Type B pancreatic cell (in vitro differentiated cells): ENCODE measurements around the gene SERPINE2. TPM values are rescaled to one million over a fixed set of nuclear protein-coding genes. Genes with fewer than 3 reads are reported as not detected.
A peak's percentile ranks its signal among the peaks of the same experiment; 100 is the strongest.

Experiments used
- DNase-seq: peaks from one replicate; pipeline ENCODE4 v3.0.0; 2021; ENCODE audit warnings: mixed read lengths; ENCODE audit not compliant: unreplicated experiment; ENCODE audit errors: extremely low spot score
- H3K27ac Mint-ChIP-seq: 2 replicates; pipeline ENCODE4 v1.8.0; 2021; ENCODE audit warnings: mild to moderate bottlenecking, mixed read lengths
- H3K27me3 Mint-ChIP-seq: 2 replicates; pipeline ENCODE4 v1.8.0; 2021; ENCODE audit warnings: mixed read lengths
- H3K36me3 Mint-ChIP-seq: 2 replicates; pipeline ENCODE4 v1.8.0; 2021; ENCODE audit warnings: mixed read lengths
- H3K4me1 Mint-ChIP-seq: one replicate; pipeline ENCODE4 v1.8.0; 2021; ENCODE audit warnings: mixed read lengths; ENCODE audit not compliant: unreplicated experiment
- H3K4me3 Mint-ChIP-seq: 2 replicates; pipeline ENCODE4 v1.8.0; 2021; ENCODE audit warnings: mild to moderate bottlenecking, mixed read lengths
- H3K9me3 Mint-ChIP-seq: 2 replicates; pipeline ENCODE4 v1.8.0; 2021; ENCODE audit warnings: mixed read lengths
- total RNA-seq: library from RNA; stranded (reverse); gene quantifications from 2 replicates; pipeline ENCODE4 v1.2.1, GENCODE V29; 2021; ENCODE audit warnings: low replicate concordance
- TF ChIP-seq, protein P1 (sequence below): fragments of 200-600 bp; sonication (generic); conservative IDR thresholded peaks from 2 replicates; pipeline ENCODE4 v1.5.0; 2021; ENCODE audit warnings: antibody characterized with exemption, mild to moderate bottlenecking

Gene SERPINE2
- total RNA-seq, 1 donor from 2014 or later: 37.4 TPM

DNA sequence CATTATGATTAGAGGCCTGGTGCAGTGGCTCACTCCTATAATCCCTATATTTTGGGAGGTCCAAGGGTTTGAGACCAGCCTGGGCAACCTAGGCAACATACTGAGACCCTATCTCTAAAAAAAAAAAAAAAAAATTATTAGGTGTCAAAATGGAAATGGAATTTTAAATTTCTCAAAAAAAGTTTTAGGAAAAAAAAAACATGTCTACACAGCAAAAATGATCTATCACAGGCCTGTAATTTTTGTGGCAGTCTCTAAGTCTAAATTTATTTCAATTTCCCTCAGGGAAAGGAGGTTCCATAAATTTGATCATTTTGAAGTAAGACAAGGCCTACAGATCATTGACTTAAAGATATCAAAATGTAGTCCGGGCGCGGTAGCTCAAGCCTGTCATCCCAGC is 65.5 kb downstream of the SERPINE2 start:
- no peak for DNase-seq
- H3K27me3 Mint-ChIP-seq: no peaks in the 10 kb centered on the region

DNA sequence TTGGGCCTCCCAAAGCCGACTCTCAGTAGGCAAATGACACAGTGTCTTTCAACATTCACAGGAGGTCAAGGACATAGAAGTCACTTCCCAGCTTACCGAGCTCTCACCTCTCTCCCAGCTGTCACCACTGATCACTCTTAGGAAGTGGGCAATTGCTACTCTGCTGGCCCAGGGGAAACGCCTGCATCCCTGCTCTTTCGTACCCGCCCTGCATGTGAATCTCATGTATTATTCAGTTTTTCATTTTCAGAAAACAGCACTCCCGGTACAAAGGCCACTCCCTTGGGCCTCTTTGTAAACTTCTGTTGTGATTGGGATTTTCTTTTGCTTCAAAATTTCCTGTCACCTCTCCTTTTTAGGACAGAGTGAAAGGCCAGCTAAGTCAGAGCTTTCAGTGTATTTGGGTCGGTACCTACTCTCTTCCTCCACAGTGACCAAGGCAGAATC is 66.4 kb downstream of the SERPINE2 start:
- Mint-ChIP-seq H3K9me3 (no peaks in the 10 kb centered on the region), H3K27ac (no peak overlapping the region), H3K4me1 (peaks cover 5% of the 10 kb centered on the region), H3K4me3 (no peak overlapping the region), H3K36me3 (no peaks in the 10 kb centered on the region), H3K27me3 (no peaks in the 10 kb centered on the region)
- no peak for DNase-seq
- TF ChIP-seq, protein P1, sequence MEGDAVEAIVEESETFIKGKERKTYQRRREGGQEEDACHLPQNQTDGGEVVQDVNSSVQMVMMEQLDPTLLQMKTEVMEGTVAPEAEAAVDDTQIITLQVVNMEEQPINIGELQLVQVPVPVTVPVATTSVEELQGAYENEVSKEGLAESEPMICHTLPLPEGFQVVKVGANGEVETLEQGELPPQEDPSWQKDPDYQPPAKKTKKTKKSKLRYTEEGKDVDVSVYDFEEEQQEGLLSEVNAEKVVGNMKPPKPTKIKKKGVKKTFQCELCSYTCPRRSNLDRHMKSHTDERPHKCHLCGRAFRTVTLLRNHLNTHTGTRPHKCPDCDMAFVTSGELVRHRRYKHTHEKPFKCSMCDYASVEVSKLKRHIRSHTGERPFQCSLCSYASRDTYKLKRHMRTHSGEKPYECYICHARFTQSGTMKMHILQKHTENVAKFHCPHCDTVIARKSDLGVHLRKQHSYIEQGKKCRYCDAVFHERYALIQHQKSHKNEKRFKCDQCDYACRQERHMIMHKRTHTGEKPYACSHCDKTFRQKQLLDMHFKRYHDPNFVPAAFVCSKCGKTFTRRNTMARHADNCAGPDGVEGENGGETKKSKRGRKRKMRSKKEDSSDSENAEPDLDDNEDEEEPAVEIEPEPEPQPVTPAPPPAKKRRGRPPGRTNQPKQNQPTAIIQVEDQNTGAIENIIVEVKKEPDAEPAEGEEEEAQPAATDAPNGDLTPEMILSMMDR: no peak

More for the DNA sequence above, 65.5 kb downstream of the SERPINE2 start:
- no peaks in the 10 kb centered on the region for H3K36me3 Mint-ChIP-seq
- TF ChIP-seq, protein P1: no peak
- peaks cover 5% of the 10 kb centered on the region for H3K4me1 Mint-ChIP-seq
- no peaks in the 10 kb centered on the region for H3K9me3 Mint-ChIP-seq
- H3K27ac Mint-ChIP-seq: no peak overlapping the region
- H3K4me3 Mint-ChIP-seq: no peak overlapping the region

DNA sequence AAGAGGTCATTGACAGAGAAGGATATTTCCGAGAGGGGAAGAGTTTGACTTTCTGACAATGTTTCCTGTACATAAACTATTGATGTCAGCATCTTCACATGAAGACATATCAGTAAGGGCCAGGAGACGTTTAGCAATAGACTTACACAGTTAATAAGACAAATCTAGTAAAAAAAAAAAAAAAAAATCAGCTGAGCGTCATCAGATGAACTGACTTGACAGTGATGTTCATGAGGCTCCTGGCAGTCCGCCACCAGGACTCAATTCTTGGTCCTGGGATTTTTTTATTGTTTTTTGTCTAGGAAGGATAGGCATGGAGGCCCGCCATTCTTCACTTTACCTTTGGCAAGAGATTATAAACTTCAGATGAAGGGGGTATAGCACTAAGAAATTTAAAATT is 67.4 kb downstream of the SERPINE2 start:
- H3K9me3 Mint-ChIP-seq: no peaks in the 10 kb centered on the region
- no peak overlapping the region for H3K27ac Mint-ChIP-seq
- H3K4me1 Mint-ChIP-seq: peaks cover 5% of the 10 kb centered on the region
- TF ChIP-seq, protein P1: no peak
- H3K27me3 Mint-ChIP-seq: no peaks in the 10 kb centered on the region
- no peak for DNase-seq
- H3K4me3 Mint-ChIP-seq: no peak overlapping the region
- peaks cover under 1% of the 10 kb centered on the region for H3K36me3 Mint-ChIP-seq

DNA sequence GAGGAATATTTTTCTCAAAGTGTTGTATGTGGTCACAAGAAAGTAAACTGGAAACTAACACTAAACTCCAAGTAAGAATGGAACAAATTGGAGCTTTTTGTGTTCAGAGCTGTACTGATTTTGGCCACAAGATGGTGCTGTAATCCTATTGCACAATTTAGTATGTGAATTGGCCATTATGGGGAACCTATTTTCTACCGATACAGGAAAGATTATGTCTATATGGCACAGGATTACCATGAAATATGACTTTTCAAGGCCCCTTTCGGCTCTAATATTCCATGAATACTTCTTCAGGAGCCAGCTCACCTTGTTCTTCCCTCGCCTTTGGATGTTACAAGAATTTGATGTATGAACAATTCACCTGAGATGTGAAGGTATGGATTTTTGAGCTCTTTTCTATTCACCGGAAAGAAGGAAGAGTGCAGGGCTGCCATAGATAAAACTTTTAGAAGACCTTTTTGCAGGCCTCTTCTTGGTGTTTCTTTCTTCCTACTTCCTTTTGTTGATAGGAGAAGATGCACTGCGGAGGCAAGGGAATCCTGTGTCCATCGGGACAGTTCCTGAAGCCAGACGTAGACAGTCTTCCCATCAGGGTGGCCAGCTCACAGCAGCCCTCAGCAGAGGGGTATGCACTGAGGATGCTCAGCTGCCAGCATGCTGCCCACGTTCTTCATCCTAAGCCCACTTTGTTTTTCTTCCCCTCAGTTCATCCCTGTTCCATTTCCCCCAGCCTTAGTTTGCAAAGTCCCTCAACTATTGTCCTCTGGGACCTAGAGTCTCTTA is 68.5 kb downstream of the SERPINE2 start:
- DNase-seq: no peak
- Mint-ChIP-seq H3K27ac (no peak overlapping the region), H3K9me3 (no peaks in the 10 kb centered on the region), H3K4me3 (no peak overlapping the region), H3K27me3 (no peaks in the 10 kb centered on the region), H3K36me3 (peaks cover 5% of the 10 kb centered on the region), H3K4me1 (peaks cover 5% of the 10 kb centered on the region)
- TF ChIP-seq, protein P1: peak; percentile 95

DNA sequence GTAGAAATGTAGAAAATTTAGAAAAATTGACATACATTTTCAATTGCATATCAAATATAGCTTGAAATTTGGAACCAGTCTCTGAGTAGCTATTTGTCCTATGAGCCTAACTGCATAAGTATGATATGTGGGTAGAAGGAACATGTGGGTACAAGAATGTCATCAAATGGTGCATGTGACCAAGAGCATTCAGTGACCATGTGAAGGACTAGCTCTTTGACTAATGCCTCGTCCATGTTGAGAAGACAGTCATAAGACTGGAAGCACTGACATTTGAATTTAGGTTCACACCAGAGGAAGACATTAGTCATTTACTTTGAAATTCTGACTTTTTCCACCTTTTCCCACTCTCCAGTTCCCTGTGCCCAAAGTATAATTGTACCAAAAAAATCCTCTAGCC is 69.2 kb downstream of the SERPINE2 start:
- Mint-ChIP-seq H3K27me3 (no peaks in the 10 kb centered on the region), H3K4me1 (peaks cover 5% of the 10 kb centered on the region), H3K9me3 (no peaks in the 10 kb centered on the region), H3K36me3 (peaks cover 5% of the 10 kb centered on the region), H3K27ac (no peak overlapping the region), H3K4me3 (no peak overlapping the region)
- TF ChIP-seq, protein P1: no peak
- no peak for DNase-seq
